K562 (cell line): ENCODE measurements around the gene RNF26. TPM values are rescaled to one million over a fixed set of nuclear protein-coding genes. Genes with fewer than 3 reads are reported as not detected.

Experiments
- ATAC-seq: fragments of 200-7000 bp; cut with Tn5 transposase; 3 replicates; pipeline ENCODE4 v1.9.1; 2020; ENCODE audit warnings: moderate library complexity
- BruUV-seq: library from RNA; stranded (reverse); fragments of 400-500 nt; replicated peaks from 2 replicates; lab custom pipeline; 2021; lab: Mats Ljungman, UMichigan
- CTCF ChIA-PET: fragments of 300-600 bp; formaldehyde crosslinking; extraction: SDS; loops from one replicate; lab custom pipeline; 2021; ENCODE audit warnings: low intra/inter-chr PET ratio; lab: Yijun Ruan, JAX
- POLR2A ChIA-PET: fragments of 300-600, 350-650 bp; sonication (Branson Sonifier 250); formaldehyde crosslinking; extraction: SDS; loops from one replicate; lab custom pipeline; 2021; ENCODE audit warnings: antibody characterized with exemption, inconsistent platforms; lab: Yijun Ruan, JAX
- DNase-seq, 4 experiments: peaks; one replicate each; pipeline versions ENCODE4 v3.0.0 to v3.0.0-alpha.2; 2011 to 2018; ENCODE audit warnings: low spot score in 3 of 4, mixed read lengths in 3 of 4; ENCODE audit errors: extremely low read depth in 1 of 4
- FAIRE-seq: peaks from 2 replicates; lab custom pipeline; 2011; peaks lifted over from hg19 to GRCh38; lab: Jason Lieb, UNC
- H2AFZ ChIP-seq: 2 replicates; pipeline ENCODE4 v1.6.0; 2011; ENCODE audit warnings: low read depth, low read length, control low read depth, inconsistent platforms
- H3K27ac ChIP-seq: fragments of 200-600 bp; 3 replicates; pipeline ENCODE4 v1.8.0; 2011; ENCODE audit warnings: low read depth, mild to moderate bottlenecking, control low read depth, inconsistent platforms, low read length, moderate library complexity, mixed read lengths; ENCODE audit errors: extremely low read depth
- H3K27me3 ChIP-seq, 2 experiments: fragments of 300-600 bp in 1 of 2; 2 replicates in 1 of 2; 3 replicates in 1 of 2; pipeline versions ENCODE4 v1.6.0 to v1.8.0; 2011; ENCODE audit warnings: inconsistent platforms in 2 of 2, low read length in 2 of 2, mild to moderate bottlenecking in 1 of 2, mixed read lengths in 1 of 2, moderate library complexity in 1 of 2; ENCODE audit not compliant: control insufficient read depth in 2 of 2, insufficient read depth in 2 of 2
- H3K36me3 ChIP-seq: fragments of 300-600 bp; 3 replicates; pipeline ENCODE4 v1.8.0; 2011; ENCODE audit warnings: mild to moderate bottlenecking, low read length, inconsistent platforms; ENCODE audit not compliant: control insufficient read depth, insufficient read depth
- H3K4me1 ChIP-seq, 2 experiments: fragments of 200-600 bp in 1 of 2; replicated peaks in 1 of 2; 2 replicates in 1 of 2; 3 replicates in 1 of 2; pipeline versions ENCODE4 v1.5.1 to v1.8.0; 2011; ENCODE audit warnings: inconsistent platforms in 2 of 2, low read length in 2 of 2, mild to moderate bottlenecking in 1 of 2, mixed read lengths in 1 of 2, moderate library complexity in 1 of 2; ENCODE audit not compliant: control insufficient read depth in 2 of 2, insufficient read depth in 2 of 2
- H3K4me2 ChIP-seq: 2 replicates; pipeline ENCODE4 v1.6.1; 2011; ENCODE audit warnings: low read length, control low read depth, inconsistent platforms, mixed read lengths; ENCODE audit not compliant: insufficient read depth
- H3K4me3 ChIP-seq: fragments of 200-600 bp; sonication (generic), shearing (Covaris generic); 2 replicates; pipeline ENCODE4 v1.5.1; 2016; ENCODE audit warnings: control low read depth, inconsistent platforms
- H3K79me2 ChIP-seq: fragments of 200-600 bp; 3 replicates; pipeline ENCODE4 v1.8.0; 2011; ENCODE audit warnings: low read length, inconsistent platforms; ENCODE audit not compliant: control insufficient read depth, insufficient read depth
- H3K9ac ChIP-seq, 2 experiments: 2 replicates each; pipeline versions ENCODE4 v1.6.0 to v1.6.1; 2011; ENCODE audit warnings: low read depth in 2 of 2, low read length in 2 of 2, control low read depth in 1 of 2, inconsistent platforms in 1 of 2, mild to moderate bottlenecking in 1 of 2, mixed read lengths in 1 of 2; ENCODE audit not compliant: insufficient read depth in 1 of 2
- H3K9me1 ChIP-seq: one replicate; pipeline ENCODE4 v1.6.0; 2011; ENCODE audit warnings: inconsistent platforms, mild to moderate bottlenecking, low read length, moderate library complexity; ENCODE audit not compliant: control insufficient read depth, insufficient read depth
- H3K9me3 ChIP-seq: replicated peaks from 2 replicates; pipeline ENCODE4 v1.5.1; 2011; ENCODE audit warnings: low read depth, low read length, inconsistent platforms; ENCODE audit not compliant: control insufficient read depth, insufficient read depth
- H4K20me1 ChIP-seq: replicated peaks from 2 replicates; pipeline ENCODE4 v1.6.1; 2011; ENCODE audit warnings: low read length, inconsistent platforms, mixed read lengths; ENCODE audit not compliant: control insufficient read depth, insufficient read depth
- CAMTA2 ChIP-seq: fragments of 250-450 bp; sonication (Bioruptor Pico); conservative IDR thresholded peaks from 2 replicates; pipeline ENCODE4 v1.5.1; 2022
- GTF2F1 ChIP-seq: IDR thresholded peaks from 2 replicates; pipeline ENCODE4 v1.6.1; 2011; ENCODE audit warnings: low read depth, low read length, improper control_type of control experiment
- KDM4B ChIP-seq, 2 experiments: fragments of 450-650 bp in 1 of 2; sonication (generic) in 1 of 2; IDR thresholded peaks; 2 replicates each; pipeline ENCODE4 v1.6.1; 2016 to 2017; ENCODE audit warnings: borderline replicate concordance in 2 of 2, antibody characterized with exemption in 1 of 2, low read depth in 1 of 2, mild to moderate bottlenecking in 1 of 2
- NR3C1 ChIP-seq: sonication (generic); formaldehyde crosslinking; IDR thresholded peaks from 2 replicates; pipeline ENCODE4 v1.8.1; 2022; ENCODE audit warnings: missing genetic modification reagents
- PHF8 ChIP-seq: fragments of 200-600 bp; sonication (generic); IDR thresholded peaks from 2 replicates; pipeline ENCODE4 v1.6.1; 2012; ENCODE audit warnings: mixed run types, mild to moderate bottlenecking, inconsistent platforms, low read length, moderate library complexity, borderline replicate concordance
- POLR2B ChIP-seq: fragments of 450-650 bp; IDR thresholded peaks from 2 replicates; pipeline ENCODE4 v1.6.1; 2018; ENCODE audit warnings: low read depth; ENCODE audit not compliant: partially characterized antibody
- POLR3A ChIP-seq: IDR thresholded peaks from 2 replicates; pipeline ENCODE4 v1.6.1; 2011; ENCODE audit warnings: borderline replicate concordance, mild to moderate bottlenecking, moderate library complexity; ENCODE audit not compliant: insufficient read length, insufficient read depth; ENCODE audit errors: extremely low read depth
- STAT5A ChIP-seq: IDR thresholded peaks from 2 replicates; pipeline ENCODE4 v1.6.1; 2012; ENCODE audit warnings: low read length, inconsistent platforms, borderline replicate concordance
- TFAP4 ChIP-seq: sonication (generic); formaldehyde crosslinking; IDR thresholded peaks from 2 replicates; pipeline ENCODE4 v1.8.0; 2022; ENCODE audit warnings: missing genetic modification reagents, mild to moderate bottlenecking, moderate library complexity, borderline replicate concordance
- U2AF1 ChIP-seq: fragments of 200-400 bp; formaldehyde crosslinking; optimal IDR thresholded peaks from 2 replicates; pipeline ENCODE3; 2017; ENCODE audit warnings: mild to moderate bottlenecking, low read depth, low read length, moderate library complexity
- ZNF263 ChIP-seq: sonication (generic); formaldehyde crosslinking; IDR thresholded peaks from 2 replicates; pipeline ENCODE4 v1.8.0; 2022; ENCODE audit warnings: mild to moderate bottlenecking, missing genetic modification reagents, borderline replicate concordance
- ZNF592 ChIP-seq: fragments of 450-650 bp; IDR thresholded peaks from 2 replicates; pipeline ENCODE4 v1.6.1; 2017; ENCODE audit warnings: antibody characterized with exemption, mild to moderate bottlenecking
- ZNF785 ChIP-seq: fragments of 250-450 bp; sonication (Bioruptor Pico); IDR thresholded peaks from 2 replicates; pipeline ENCODE4 v1.4.0; 2020; ENCODE audit warnings: mild to moderate bottlenecking
- WGBS: fragments of 100-300 bp; shearing (Covaris generic); methylation state at CpG from one replicate; pipeline ENCODE4 v1.1.6; 2016; ENCODE audit warnings: low coverage, mixed read lengths; ENCODE audit not compliant: insufficient coverage; ENCODE audit errors: missing lambda C conversion rate; 5-methylcytosine and 5-hydroxymethylcytosine counted together
- in situ Hi-C: fragments of 300-500 bp; cut with MboI; formaldehyde crosslinking; loops from 4 replicates; pipeline ENCODE4 v1.15.0; 2018; ENCODE audit warnings: inconsistent platforms, mixed read lengths
- intact Hi-C: fragments of 100-400 bp; cut with micrococcal nuclease; formaldehyde crosslinking; loops from 2 replicates; pipeline ENCODE4 v1.14.2; 2022
- polyA plus RNA-seq, 8 experiments: library from polyadenylated mRNA; depleted of rRNA in 4 of 8; stranded (reverse) in 5 of 8; unstranded in 3 of 8; fragments of >200 nt; fragmentation: Nextera tagmentation in 2 of 8; fragmentation: Illumina TruSeq in 1 of 8; extraction: Ambion mirVana in 2 of 8; extraction: Trizol in 1 of 8; gene quantifications; 2 replicates each; pipeline versions ENCODE4 v1.2.1 to v1.2.3, GENCODE V29; 2011 to 2014; ENCODE audit warnings: inconsistent platforms in 1 of 8, missing spikeins in 1 of 8
- total RNA-seq, 7 experiments: library from RNA; depleted of rRNA in 6 of 7; stranded (reverse); fragments of >200 nt in 6 of 7; fragmentation: Illumina TruSeq in 2 of 7; extraction: Trizol in 2 of 7; gene quantifications; 2 replicates each; pipeline versions ENCODE4 v1.2.1 to v1.2.3, GENCODE V29; 2011 to 2021; ENCODE audit warnings: low replicate concordance in 1 of 7

The RNF26 gene
- total and polyA plus RNA-seq, 9 of the 15 experiments (the other 6 are each of a cell fraction or from before 2014, with no cell fraction given): 5.3 to 53.6 (median 12.7) TPM

GRCh38 chr11:119381181-119381988 lies 47.1 kb downstream of the RNF26 start, which contains the start of gene USP2 (continued):
- TF ChIP-seq TFAP4 (CRISPR knock-in tag) (peak; percentile 99), POLR2B (no peak), KDM4B (IDR thresholded peaks at IDR 0.05; ENCODE audit: borderline replicate concordance in 2 of 2, low read depth in 1 of 2) (peak in 1 of 2 experiments; percentile 75; a peak in 1 of 4 replicates), ZNF263 (CRISPR knock-in tag) (peak; percentile 48), ZNF785 (CRISPR knock-in tag) (no peak), GTF2F1 (no peak), CAMTA2 (CRISPR knock-in tag) (no peak)

GRCh38 chr11:119382101-119382500 lies 47.8 kb downstream of the RNF26 start:
- in situ Hi-C loops (no loop called here), intact Hi-C loops (no loop called here)
- no peak for ATAC-seq
- DNase-seq: peak in 2 of 4 experiments; percentile 5 to 13
- no peak for FAIRE-seq
- WGBS: 24% methylated on average over 9 of the region's 9 CpGs
- peak overlapping the region; percentile 92 for H3K4me2 ChIP-seq
- H3K27ac ChIP-seq: peak overlapping the region; percentile 59; the same call in 2 of the 3 replicates
- H3K79me2 ChIP-seq: peaks cover 24% of the 10 kb centered on the region
- H3K27me3 ChIP-seq: no peaks in the 10 kb centered on the region
- H3K36me3 ChIP-seq: 0 out of 3 replicates have a peak, but pooled peaks cover 2% of the 10 kb centered on the region
- peak overlapping the region; percentile 93 for H2AFZ ChIP-seq
- no peaks in the 10 kb centered on the region; the same call in 1 of the 2 replicates for H3K9me3 ChIP-seq
- no peaks in the 10 kb centered on the region for H3K9me1 ChIP-seq
- ChIA-PET POLR2A (interaction anchor here (0.6 to 6.0 kb wide), 3 partner anchors 14 to 44 kb away, joined by 3 to 34 read pairs (median 5); no protein-coding TSS in a partner anchor), CTCF (interaction anchor here (1.3 to 4.2 kb wide), 2 partner anchors 25 to 93 kb away, joined by 3 to 27 read pairs; no protein-coding TSS in a partner anchor)
- peak overlapping the region; percentile 66 to 82 for H3K9ac ChIP-seq
- TSS peak; percentile 86 for BruUV-seq
- H4K20me1 ChIP-seq: no peaks in the 10 kb centered on the region
- peaks cover 36 to 42% of the 10 kb centered on the region in 2 experiments for H3K4me1 ChIP-seq
- H3K4me3 ChIP-seq: peak overlapping the region; percentile 61
- no peak for TF ChIP-seq NR3C1
- no peak for TF ChIP-seq POLR3A
- no peak for TF ChIP-seq PHF8
- no peak for TF ChIP-seq STAT5A
- no peak for TF ChIP-seq ZNF592
- TF ChIP-seq U2AF1: no peak
